Neuron (in vitro differentiated cells): ENCODE results near the gene D2HGDH.
"Not testable (repeated sequence)": the region's sequence is repeated elsewhere in the genome, so short reads cannot be mapped to it uniquely, and the experiment has no call there.

ENCODE experiments used
- H2AFZ ChIP-seq: one replicate; pipeline ENCODE4 v1.6.1; 2013; ENCODE audit warnings: low read depth, mild to moderate bottlenecking, inconsistent platforms, low read length, moderate library complexity
- H3K27me3 ChIP-seq: one replicate; pipeline ENCODE4 v1.6.1; 2013; ENCODE audit warnings: low read length; ENCODE audit not compliant: insufficient read depth
- H3K36me3 ChIP-seq: one replicate; pipeline ENCODE4 v1.6.1; 2013; ENCODE audit warnings: low read length; ENCODE audit not compliant: insufficient read depth
- H3K4me1 ChIP-seq: one replicate; pipeline ENCODE4 v1.6.1; 2013; ENCODE audit warnings: low read length; ENCODE audit not compliant: insufficient read depth
- H3K4me3 ChIP-seq: 2 replicates; pipeline ENCODE4 v1.5.1; 2013; ENCODE audit warnings: mild to moderate bottlenecking, low read length, moderate library complexity
- H3K9me3 ChIP-seq: one replicate; pipeline ENCODE4 v1.6.1; 2013; ENCODE audit warnings: low read length

Gene D2HGDH

GRCh38 chr2:241732513-241733186 lies 1.8 kb upstream of the D2HGDH start:
- H3K4me3 ChIP-seq, H2AFZ ChIP-seq, H3K4me1 ChIP-seq, H3K27me3 ChIP-seq, H3K9me3 ChIP-seq, H3K36me3 ChIP-seq: not testable (repeated sequence)

- Histone ChIP-seq H3K4me3 (peak overlapping the region; percentile 70), H3K9me3 (no peaks in the 10 kb centered on the region), H3K4me1 (no peaks in the 10 kb centered on the region), H2AFZ (peak overlapping the region; percentile 88), H3K27me3 (no peaks in the 10 kb centered on the region), H3K36me3 (no peaks in the 10 kb centered on the region)
These were observed 831 bp upstream of the D2HGDH start for GRCh38 chr2:241733391-241734207.

GRCh38 chr2:241734208-241734466 lies 293 bp upstream of the D2HGDH start:
- H2AFZ ChIP-seq, result peak overlapping the region; percentile 88
- no peaks in the 10 kb centered on the region for H3K9me3 ChIP-seq
- H3K4me3 ChIP-seq, result peak overlapping the region; percentile 70
- H3K4me1 ChIP-seq, result no peaks in the 10 kb centered on the region
- no peaks in the 10 kb centered on the region for H3K36me3 ChIP-seq
- no peaks in the 10 kb centered on the region for H3K27me3 ChIP-seq

GRCh38 chr2:241736111-241736510 lies 1.7 kb downstream of the D2HGDH start:
- Histone ChIP-seq H3K36me3 (no peaks in the 10 kb centered on the region), H3K4me3 (no peak overlapping the region), H3K4me1 (no peaks in the 10 kb centered on the region), H2AFZ (no peak overlapping the region), H3K27me3 (no peaks in the 10 kb centered on the region), H3K9me3 (no peaks in the 10 kb centered on the region)

- Histone ChIP-seq H3K4me3 (no peak overlapping the region), H3K9me3 (no peaks in the 10 kb centered on the region), H2AFZ (no peak overlapping the region), H3K27me3 (no peaks in the 10 kb centered on the region), H3K36me3 (no peaks in the 10 kb centered on the region), H3K4me1 (no peaks in the 10 kb centered on the region)
These were observed 3.7 kb downstream of the D2HGDH start for GRCh38 chr2:241738040-241738686.

- H3K4me1 ChIP-seq, result no peaks in the 10 kb centered on the region
- peaks cover 10% of the 10 kb centered on the region for H3K36me3 ChIP-seq
- H3K9me3 ChIP-seq, result no peaks in the 10 kb centered on the region
- H3K27me3 ChIP-seq, result no peaks in the 10 kb centered on the region
- no peak overlapping the region for H2AFZ ChIP-seq
- no peak overlapping the region for H3K4me3 ChIP-seq
These were observed 4.7 kb downstream of the D2HGDH start for GRCh38 chr2:241739177-241739576.

- peaks cover 15% of the 10 kb centered on the region for H3K36me3 ChIP-seq
- peaks cover 3% of the 10 kb centered on the region for H3K9me3 ChIP-seq
- no peak overlapping the region for H3K4me3 ChIP-seq
- no peaks in the 10 kb centered on the region for H3K27me3 ChIP-seq
- H3K4me1 ChIP-seq, result no peaks in the 10 kb centered on the region
- no peak overlapping the region for H2AFZ ChIP-seq
These were observed 5.2 kb downstream of the D2HGDH start for GRCh38 chr2:241739651-241740050.

- Histone ChIP-seq H3K27me3 (no peaks in the 10 kb centered on the region), H3K4me3 (no peak overlapping the region), H3K4me1 (no peaks in the 10 kb centered on the region), H3K36me3 (peaks cover 22% of the 10 kb centered on the region), H2AFZ (no peak overlapping the region), H3K9me3 (peaks cover 13% of the 10 kb centered on the region)
These were observed 6.6 kb downstream of the D2HGDH start for GRCh38 chr2:241741016-241741415.

- H3K27me3 ChIP-seq, result no peaks in the 10 kb centered on the region
- H3K4me3 ChIP-seq, result no peak overlapping the region
- peaks cover 13% of the 10 kb centered on the region for H3K9me3 ChIP-seq
- H3K36me3 ChIP-seq, result peaks cover 22% of the 10 kb centered on the region
- no peak overlapping the region for H2AFZ ChIP-seq
- no peaks in the 10 kb centered on the region for H3K4me1 ChIP-seq
These were observed 8.0 kb downstream of the D2HGDH start for GRCh38 chr2:241742320-241742939.

GRCh38 chr2:241743008-241743407 lies 8.6 kb downstream of the D2HGDH start:
- peaks cover 22% of the 10 kb centered on the region for H3K36me3 ChIP-seq
- peaks cover 13% of the 10 kb centered on the region for H3K9me3 ChIP-seq
- H3K4me3 ChIP-seq, H2AFZ ChIP-seq, H3K4me1 ChIP-seq, H3K27me3 ChIP-seq: not testable (repeated sequence)

- Histone ChIP-seq H3K27me3 (no peaks in the 10 kb centered on the region), H3K4me3 (no peak overlapping the region), H3K9me3 (peaks cover 13% of the 10 kb centered on the region), H3K4me1 (no peaks in the 10 kb centered on the region), H2AFZ (no peak overlapping the region), H3K36me3 (peaks cover 22% of the 10 kb centered on the region)
These were observed 9.2 kb downstream of the D2HGDH start for GRCh38 chr2:241743620-241744019.

GRCh38 chr2:241744028-241744754 lies 9.8 kb downstream of the D2HGDH start:
- peaks cover 13% of the 10 kb centered on the region for H3K9me3 ChIP-seq
- H2AFZ ChIP-seq, result no peak overlapping the region
- H3K4me3 ChIP-seq, result no peak overlapping the region
- H3K27me3 ChIP-seq, result no peaks in the 10 kb centered on the region
- H3K36me3 ChIP-seq, result peaks cover 27% of the 10 kb centered on the region
- no peaks in the 10 kb centered on the region for H3K4me1 ChIP-seq

GRCh38 chr2:241745276-241745675 lies 10.8 kb downstream of the D2HGDH start:
- H3K4me1 ChIP-seq, result no peaks in the 10 kb centered on the region
- peaks cover 13% of the 10 kb centered on the region for H3K9me3 ChIP-seq
- no peaks in the 10 kb centered on the region for H3K27me3 ChIP-seq

More at GRCh38 chr2:241745276-241745675, 10.8 kb downstream of the D2HGDH start:
- Histone ChIP-seq H3K36me3 (peaks cover 32% of the 10 kb centered on the region), H2AFZ (no peak overlapping the region), H3K4me3 (no peak overlapping the region)
